LNCAP (cell line): ENCODE data around the gene NCOA3.

Experiments
- CTCF ChIP-seq: fragments of 450-650 bp; IDR thresholded peaks from 2 replicates; pipeline ENCODE4 v1.5.1; 2017; ENCODE audit warnings: mild to moderate bottlenecking

NCOA3 gene

GRCh38 chr20:47700327-47700726 is 198.6 kb downstream of the NCOA3 start:
- TF ChIP-seq CTCF, result no peak

- TF ChIP-seq CTCF, result no peak
These were observed 199.9 kb downstream of the NCOA3 start for GRCh38 chr20:47701612-47702011.

- TF ChIP-seq CTCF, result no peak
These were observed 202.1 kb downstream of the NCOA3 start for GRCh38 chr20:47703748-47704147.

GRCh38 chr20:47704746-47705496 is 203.2 kb downstream of the NCOA3 start:
- no peak for TF ChIP-seq CTCF

- no peak for TF ChIP-seq CTCF
These were observed 203.8 kb downstream of the NCOA3 start for GRCh38 chr20:47705497-47705856.

- TF ChIP-seq CTCF, result no peak
These were observed 204.7 kb downstream of the NCOA3 start for GRCh38 chr20:47706345-47706744.
